ENCODE measurements around the gene PRKAR2A.

- no peak for TF ChIP-seq CTCF (IDR thresholded peaks at IDR 0.05)
- TF ChIP-seq POLR2A (IDR thresholded peaks at IDR 0.05): no peak
These were observed 21.2 kb downstream of the PRKAR2A start for GRCh38 chr3:48826451-48826850.
